Fibroblast of the aortic adventitia (primary cell): ENCODE data around the gene ALAS1. TPM values are rescaled to one million over a fixed set of nuclear protein-coding genes. Genes with fewer than 3 reads are reported as not detected.

Source experiments
- DNase-seq: peaks from one replicate; pipeline ENCODE4 v3.0.0-alpha.2; 2010; ENCODE audit warnings: low read depth
- H3K4me3 ChIP-seq: 2 replicates; pipeline ENCODE4 v1.5.1; 2011; ENCODE audit warnings: low read depth, mild to moderate bottlenecking, control low read depth, low read length, moderate library complexity
- total RNA-seq: library from RNA; depleted of rRNA; stranded (reverse); fragments of >200 nt; gene quantifications from 2 replicates; pipeline ENCODE4 v1.2.3, GENCODE V29; 2012; ENCODE audit warnings: low replicate concordance
- TF ChIP-seq, protein P1 (sequence below): IDR thresholded peaks from 2 replicates; pipeline ENCODE4 v1.5.1; 2011; ENCODE audit warnings: mild to moderate bottlenecking, low read length, control low read depth, inconsistent platforms; ENCODE audit not compliant: insufficient read depth

Gene ALAS1
- total RNA-seq, 1 donor = 40.8 TPM

GRCh38 chr3:52245322-52246263 lies 47.6 kb downstream of the ALAS1 start, which contains the start of gene PPM1M:
Gene PPM1M, plus strand, starts transcription at chr3:52245759. Its CDS starts 66 bp downstream, at chr3:52245825.
- peak within 1 kb of the TSS; percentile 73 for H3K4me3 ChIP-seq
- peak; percentile 40 for DNase-seq
- TF ChIP-seq, protein P1, sequence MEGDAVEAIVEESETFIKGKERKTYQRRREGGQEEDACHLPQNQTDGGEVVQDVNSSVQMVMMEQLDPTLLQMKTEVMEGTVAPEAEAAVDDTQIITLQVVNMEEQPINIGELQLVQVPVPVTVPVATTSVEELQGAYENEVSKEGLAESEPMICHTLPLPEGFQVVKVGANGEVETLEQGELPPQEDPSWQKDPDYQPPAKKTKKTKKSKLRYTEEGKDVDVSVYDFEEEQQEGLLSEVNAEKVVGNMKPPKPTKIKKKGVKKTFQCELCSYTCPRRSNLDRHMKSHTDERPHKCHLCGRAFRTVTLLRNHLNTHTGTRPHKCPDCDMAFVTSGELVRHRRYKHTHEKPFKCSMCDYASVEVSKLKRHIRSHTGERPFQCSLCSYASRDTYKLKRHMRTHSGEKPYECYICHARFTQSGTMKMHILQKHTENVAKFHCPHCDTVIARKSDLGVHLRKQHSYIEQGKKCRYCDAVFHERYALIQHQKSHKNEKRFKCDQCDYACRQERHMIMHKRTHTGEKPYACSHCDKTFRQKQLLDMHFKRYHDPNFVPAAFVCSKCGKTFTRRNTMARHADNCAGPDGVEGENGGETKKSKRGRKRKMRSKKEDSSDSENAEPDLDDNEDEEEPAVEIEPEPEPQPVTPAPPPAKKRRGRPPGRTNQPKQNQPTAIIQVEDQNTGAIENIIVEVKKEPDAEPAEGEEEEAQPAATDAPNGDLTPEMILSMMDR = no peak

- peak overlapping the region; percentile 73 for H3K4me3 ChIP-seq
- TF ChIP-seq, protein P1 = no peak
- DNase-seq = no peak
Measured at GRCh38 chr3:52246264-52246620, 48.3 kb downstream of the ALAS1 start.

- no peak for DNase-seq
- peak overlapping the region; percentile 73 for H3K4me3 ChIP-seq
- TF ChIP-seq, protein P1 = no peak
Measured at GRCh38 chr3:52246728-52247408, 48.9 kb downstream of the ALAS1 start.

DNA sequence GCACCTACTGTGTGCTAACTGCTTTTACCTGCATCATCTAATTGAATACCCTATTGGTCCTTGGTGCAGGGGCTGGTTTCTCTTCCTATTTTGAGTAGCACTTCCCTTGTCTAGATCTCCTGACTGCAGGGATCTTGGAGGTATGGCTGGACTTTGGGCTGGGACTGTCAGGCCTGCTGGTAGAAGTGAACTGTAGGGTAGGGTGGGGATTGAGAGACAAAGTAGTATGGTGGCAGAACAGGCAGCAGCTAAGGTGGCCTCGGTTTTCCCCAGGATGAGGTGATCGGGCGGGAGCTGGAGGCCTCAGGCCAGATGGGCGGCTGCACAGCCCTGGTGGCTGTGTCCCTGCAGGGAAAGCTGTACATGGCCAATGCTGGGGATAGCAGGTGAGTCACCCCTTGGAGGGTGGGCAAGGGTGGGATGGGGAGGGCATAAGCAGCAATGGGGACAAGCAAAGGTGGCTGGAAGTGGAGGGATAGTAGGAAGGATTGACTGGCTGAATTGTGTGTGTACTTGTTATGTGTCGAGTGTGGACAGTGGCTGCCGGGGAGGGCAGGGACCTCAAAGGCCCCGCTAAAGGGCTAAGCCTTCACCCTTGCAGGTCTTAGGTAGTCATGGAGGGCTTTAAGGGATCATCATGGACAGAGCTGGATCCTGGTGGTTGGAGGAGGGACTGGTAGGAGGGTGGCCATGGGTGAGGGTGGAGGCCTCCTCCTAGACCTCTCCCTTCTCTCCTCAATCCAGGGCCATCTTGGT lies 49.6 kb downstream of the ALAS1 start:
- DNase-seq = no peak
- TF ChIP-seq, protein P1 = no peak
- H3K4me3 ChIP-seq = no peak overlapping the region

- H3K4me3 ChIP-seq = no peak overlapping the region
- TF ChIP-seq, protein P1 = no peak
- no peak for DNase-seq
Measured at GRCh38 chr3:52248165-52248541, 50.2 kb downstream of the ALAS1 start.

GRCh38 chr3:52248816-52249547 lies 51.0 kb downstream of the ALAS1 start:
- no peak for DNase-seq
- TF ChIP-seq, protein P1 = no peak
- no peak overlapping the region for H3K4me3 ChIP-seq
